CD4-positive, alpha-beta T cell treated with Interleukin-1 beta for 1 hour (primary cell): ENCODE data around the gene CORO6.

ENCODE experiments used
- DNase-seq, 2 donors: peaks; one replicate each; pipeline ENCODE4 v3.0.0-alpha.2; 2020 to 2022

CORO6 gene

GRCh38 chr17:29576214-29577000, 46.3 kb downstream of the CORO6 start:
- no peak for DNase-seq

GRCh38 chr17:29575511-29576213, 47.0 kb downstream of the CORO6 start:
- no peak for DNase-seq

GRCh38 chr17:29574732-29575510, 47.8 kb downstream of the CORO6 start:
- no peak for DNase-seq

GRCh38 chr17:29573871-29574731, 48.6 kb downstream of the CORO6 start:
- DNase-seq = no peak

- DNase-seq = no peak
These were observed 49.2 kb downstream of the CORO6 start for GRCh38 chr17:29573558-29573869.

- peak; percentile 54 to 67 for DNase-seq
These were observed 49.8 kb downstream of the CORO6 start for GRCh38 chr17:29572691-29573557.

GRCh38 chr17:29571883-29572681, 50.6 kb downstream of the CORO6 start:
- DNase-seq = no peak

GRCh38 chr17:29571486-29571882, 51.2 kb downstream of the CORO6 start:
- no peak for DNase-seq

- no peak for DNase-seq
These were observed 52.2 kb downstream of the CORO6 start for GRCh38 chr17:29570521-29570920.

GRCh38 chr17:29569245-29569950, 53.3 kb downstream of the CORO6 start:
- no peak for DNase-seq

GRCh38 chr17:29568331-29569244, 54.1 kb downstream of the CORO6 start, which contains the start of gene TP53I13:
Gene TP53I13 (plus strand): TSS chr17:29568701. CDS start chr17:29568759, 58 bp downstream.
- peak; percentile 88 to 93 for DNase-seq

- DNase-seq = peak; percentile 78 to 80
These were observed 55.0 kb downstream of the CORO6 start for GRCh38 chr17:29567554-29568330.

- DNase-seq = no peak
These were observed 55.5 kb downstream of the CORO6 start for GRCh38 chr17:29567304-29567553.

- peak; percentile 56 to 57 for DNase-seq
These were observed 56.0 kb downstream of the CORO6 start, which contains the start of gene ABHD15 for GRCh38 chr17:29566473-29567303. Gene ABHD15 (minus strand): TSS chr17:29567037. CDS start chr17:29566966, 71 bp downstream.

- DNase-seq = peak; percentile 56 to 62
These were observed 56.9 kb downstream of the CORO6 start for GRCh38 chr17:29565643-29566472.
